Temporal lobe (tissue), 2 donors: ENCODE data around the gene RBM44. TPM values are rescaled to one million over a fixed set of nuclear protein-coding genes. Genes with fewer than 3 reads are reported as not detected.

Experiments
- small RNA-seq: library from RNA; depleted of rRNA; stranded (forward); fragments of <200 nt; gene quantifications from one replicate; pipeline ENCODE3, GENCODE V24; 2014; ENCODE audit warnings: low replicate concordance
- total RNA-seq: library from RNA; depleted of rRNA; stranded (reverse); fragments of >200 nt; gene quantifications from one replicate; pipeline ENCODE4 v1.2.3, GENCODE V29; 2014

The RBM44 gene
- total RNA-seq, 1 donor from 2014 or later = 3.4 TPM

Small RNA genes within 50 kb of the gene (small RNA-seq; reads per million reads assigned to genes)
- not detected for gene RF00157

Other genes starting within 250 kb of the RBM44 start
- not detected for gene PRLH, start 232.2 kb upstream of the RBM44 start, total RNA-seq
- gene RAB17, start 208.0 kb upstream of the RBM44 start, total RNA-seq = not detected
- 25.3 TPM for gene LRRFIP1, start 171.2 kb upstream of the RBM44 start, total RNA-seq
- 6.4 TPM for gene RAMP1, start 60.8 kb downstream of the RBM44 start, total RNA-seq
- 23.6 TPM for gene UBE2F, start 168.2 kb downstream of the RBM44 start, total RNA-seq